WTC11 (cell line): ENCODE results near the gene ASB8. TPM values are rescaled to one million over a fixed set of nuclear protein-coding genes. Genes with fewer than 3 reads are reported as not detected.
A peak's percentile ranks its signal among the peaks of the same experiment; 100 is the strongest.

Experiments
- ATAC-seq: fragments of 200-7000 bp; cut with Tn5 transposase; 2 replicates; pipeline ENCODE4 v1.10.0; 2021; ENCODE audit warnings: mild to moderate bottlenecking, moderate library complexity
- CTCF ChIA-PET: fragments of 300-600 bp; sonication (Branson Sonifier 250); formaldehyde crosslinking; loops from one replicate; lab custom pipeline; 2021; ENCODE audit warnings: antibody characterized with exemption; lab: Charles Lee
- POLR2A ChIA-PET: fragments of 350-600 bp; sonication (Branson Sonifier 250); formaldehyde crosslinking; loops from one replicate; lab custom pipeline; 2021; ENCODE audit warnings: antibody characterized with exemption; lab: Charles Lee
- DNase-seq: peaks from one replicate; pipeline ENCODE4 v3.0.0; 2021; ENCODE audit warnings: low spot score
- H3K27ac Mint-ChIP-seq: 2 replicates; pipeline ENCODE4 v1.8.0; 2021; ENCODE audit warnings: mixed read lengths
- H3K27me3 Mint-ChIP-seq: 2 replicates; pipeline ENCODE4 v1.8.0; 2021; ENCODE audit warnings: low read depth, mild to moderate bottlenecking, moderate library complexity, mixed read lengths
- H3K36me3 Mint-ChIP-seq: 2 replicates; pipeline ENCODE4 v1.8.0; 2021; ENCODE audit warnings: mixed read lengths
- H3K4me1 Mint-ChIP-seq: 2 replicates; pipeline ENCODE4 v1.8.0; 2022; ENCODE audit warnings: mixed read lengths
- H3K4me3 Mint-ChIP-seq: 2 replicates; pipeline ENCODE4 v1.8.0; 2021; ENCODE audit warnings: mild to moderate bottlenecking, moderate library complexity, mixed read lengths
- H3K9me3 Mint-ChIP-seq: 2 replicates; pipeline ENCODE4 v1.8.0; 2021; ENCODE audit warnings: mixed read lengths
- AFF4 ChIP-seq: sonication (generic); formaldehyde crosslinking; IDR thresholded peaks from 2 replicates; pipeline ENCODE4 v1.8.1; 2023; ENCODE audit warnings: mild to moderate bottlenecking, missing genetic modification reagents, borderline replicate concordance
- ARID4B ChIP-seq: sonication (generic); formaldehyde crosslinking; IDR thresholded peaks from 2 replicates; pipeline ENCODE4 v1.8.0; 2023; ENCODE audit warnings: missing genetic modification reagents, mild to moderate bottlenecking, borderline replicate concordance
- CREB1 ChIP-seq: sonication (generic); formaldehyde crosslinking; IDR thresholded peaks from 2 replicates; pipeline ENCODE4 v1.8.0; 2023; ENCODE audit warnings: mild to moderate bottlenecking, missing genetic modification reagents
- FOXK1 ChIP-seq: sonication (generic); formaldehyde crosslinking; IDR thresholded peaks from 2 replicates; pipeline ENCODE4 v1.8.0; 2022; ENCODE audit warnings: mild to moderate bottlenecking, moderate library complexity, missing genetic modification reagents
- FOXP1 ChIP-seq: sonication (generic); formaldehyde crosslinking; IDR thresholded peaks from 2 replicates; pipeline ENCODE4 v1.8.0; 2022; ENCODE audit warnings: missing genetic modification reagents, mild to moderate bottlenecking, moderate library complexity, borderline replicate concordance
- GABPB1 ChIP-seq: sonication (generic); formaldehyde crosslinking; IDR thresholded peaks from 2 replicates; pipeline ENCODE4 v1.8.1; 2023; ENCODE audit warnings: mild to moderate bottlenecking, missing genetic modification reagents
- HMGA2 ChIP-seq: fragments of 250-450 bp; sonication (Bioruptor Pico); IDR thresholded peaks from 2 replicates; pipeline ENCODE4 v1.4.0; 2021; ENCODE audit warnings: mild to moderate bottlenecking, moderate library complexity
- IRF2 ChIP-seq: sonication (generic); formaldehyde crosslinking; IDR thresholded peaks from 2 replicates; pipeline ENCODE4 v1.8.0; 2022; ENCODE audit warnings: low read depth, missing genetic modification reagents, borderline replicate concordance
- MAX ChIP-seq: sonication (generic); formaldehyde crosslinking; IDR thresholded peaks from 2 replicates; pipeline ENCODE4 v1.8.0; 2022; ENCODE audit warnings: mild to moderate bottlenecking, missing genetic modification reagents
- MYBL2 ChIP-seq: sonication (generic); formaldehyde crosslinking; IDR thresholded peaks from 2 replicates; pipeline ENCODE4 v1.8.1; 2023; ENCODE audit warnings: mild to moderate bottlenecking, moderate library complexity, missing genetic modification reagents
- NFATC4 ChIP-seq: fragments of 250-450 bp; sonication (Bioruptor Pico); IDR thresholded peaks from 2 replicates; pipeline ENCODE4 v1.9.0; 2021; ENCODE audit warnings: mild to moderate bottlenecking
- PRDM15 ChIP-seq: sonication (generic); formaldehyde crosslinking; IDR thresholded peaks from 2 replicates; pipeline ENCODE4 v1.8.0; 2022; ENCODE audit warnings: missing genetic modification reagents
- PRRX2 ChIP-seq: fragments of 250-450 bp; sonication (Bioruptor Pico); IDR thresholded peaks from 2 replicates; pipeline ENCODE4 v1.8.0; 2021; ENCODE audit warnings: mild to moderate bottlenecking
- SP1 ChIP-seq: sonication (generic); formaldehyde crosslinking; conservative IDR thresholded peaks from 2 replicates; pipeline ENCODE4 v1.8.1; 2022; ENCODE audit warnings: missing genetic modification reagents
- TEAD1 ChIP-seq: sonication (generic); formaldehyde crosslinking; IDR thresholded peaks from 2 replicates; pipeline ENCODE4 v1.8.0; 2022; ENCODE audit warnings: mild to moderate bottlenecking, missing genetic modification reagents
- ZBTB43 ChIP-seq: sonication (generic); formaldehyde crosslinking; IDR thresholded peaks from 2 replicates; pipeline ENCODE4 v1.8.1; 2023; ENCODE audit warnings: mild to moderate bottlenecking, missing genetic modification reagents
- total RNA-seq: library from RNA; stranded (reverse); gene quantifications from 3 replicates; pipeline ENCODE4 v1.2.3, GENCODE V29; 2021
- TF ChIP-seq, protein P1 (sequence below): sonication (generic); formaldehyde crosslinking; IDR thresholded peaks from 2 replicates; pipeline ENCODE4 v1.8.1; 2022; ENCODE audit warnings: low read depth, mild to moderate bottlenecking, moderate library complexity, missing genetic modification reagents, borderline replicate concordance
- TF ChIP-seq, protein P2 (sequence below): sonication (generic); formaldehyde crosslinking; IDR thresholded peaks from 2 replicates; pipeline ENCODE4 v1.8.1; 2022; ENCODE audit warnings: mild to moderate bottlenecking, missing genetic modification reagents, moderate library complexity, borderline replicate concordance

The ASB8 gene
- total RNA-seq, 1 experiment from 2014 or later: 7.4 TPM

GRCh38 chr12:48105867-48106680, 51.2 kb downstream of the ASB8 start, which contains the start of gene SENP1:
TSS of gene SENP1 (minus strand) at chr12:48106079. CDS start at chr12:48101472, 4,607 bp downstream.
- ChIA-PET CTCF (interaction anchor here (0.5 to 3.1 kb wide), 7 partner anchors 13 to 201 kb away, joined by 4 to 15 read pairs (median 7); partner anchors contain the start of genes ASB8, PFKM and VDR), POLR2A (interaction anchor here (1.0 to 3.2 kb wide), 3 partner anchors 13 to 201 kb away, joined by 6 to 16 read pairs (median 7); partner anchors contain the start of genes ASB8, PFKM and VDR)
- Mint-ChIP-seq H3K4me3 (peak within 1 kb of the TSS; percentile 93), H3K27ac (peak within 1 kb of the TSS; percentile 98), H3K9me3 (no peaks in the 10 kb centered on the region), H3K36me3 (no peaks in the 10 kb centered on the region), H3K27me3 (peaks cover 25% of the 10 kb centered on the region), H3K4me1 (peaks cover 16% of the 10 kb centered on the region)
- ATAC-seq (peak; percentile 89), DNase-seq (peak; percentile 93)
- TF ChIP-seq GABPB1 (CRISPR knock-in tag): peak; percentile 87
- peak; percentile 71; the same call in 1 of the 2 replicates for TF ChIP-seq TEAD1
- TF ChIP-seq PRDM15 (CRISPR knock-in tag): peak; percentile 86
- 0 out of 2 replicates have a peak, but pooled peaks have one; percentile 49 for TF ChIP-seq ARID4B
- no peak for TF ChIP-seq PRRX2 (CRISPR knock-in tag)
- TF ChIP-seq, protein P1, sequence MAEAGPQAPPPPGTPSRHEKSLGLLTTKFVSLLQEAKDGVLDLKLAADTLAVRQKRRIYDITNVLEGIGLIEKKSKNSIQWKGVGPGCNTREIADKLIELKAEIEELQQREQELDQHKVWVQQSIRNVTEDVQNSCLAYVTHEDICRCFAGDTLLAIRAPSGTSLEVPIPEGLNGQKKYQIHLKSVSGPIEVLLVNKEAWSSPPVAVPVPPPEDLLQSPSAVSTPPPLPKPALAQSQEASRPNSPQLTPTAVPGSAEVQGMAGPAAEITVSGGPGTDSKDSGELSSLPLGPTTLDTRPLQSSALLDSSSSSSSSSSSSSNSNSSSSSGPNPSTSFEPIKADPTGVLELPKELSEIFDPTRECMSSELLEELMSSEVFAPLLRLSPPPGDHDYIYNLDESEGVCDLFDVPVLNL (CRISPR knock-in tag): peak; percentile 90; the same call in 1 of the 2 replicates
- no peak for TF ChIP-seq CREB1
- TF ChIP-seq FOXP1 (CRISPR knock-in tag): peak; percentile 69; the same call in 1 of the 2 replicates
- TF ChIP-seq FOXK1 (CRISPR knock-in tag): peak; percentile 60; the same call in 1 of the 2 replicates
- peak; percentile 41; the same call in 1 of the 2 replicates for TF ChIP-seq HMGA2 (CRISPR knock-in tag)
- peak; percentile 74; the same call in 1 of the 2 replicates for TF ChIP-seq MYBL2
- peak; percentile 84 for TF ChIP-seq SP1 (CRISPR knock-in tag)
- TF ChIP-seq, protein P2, sequence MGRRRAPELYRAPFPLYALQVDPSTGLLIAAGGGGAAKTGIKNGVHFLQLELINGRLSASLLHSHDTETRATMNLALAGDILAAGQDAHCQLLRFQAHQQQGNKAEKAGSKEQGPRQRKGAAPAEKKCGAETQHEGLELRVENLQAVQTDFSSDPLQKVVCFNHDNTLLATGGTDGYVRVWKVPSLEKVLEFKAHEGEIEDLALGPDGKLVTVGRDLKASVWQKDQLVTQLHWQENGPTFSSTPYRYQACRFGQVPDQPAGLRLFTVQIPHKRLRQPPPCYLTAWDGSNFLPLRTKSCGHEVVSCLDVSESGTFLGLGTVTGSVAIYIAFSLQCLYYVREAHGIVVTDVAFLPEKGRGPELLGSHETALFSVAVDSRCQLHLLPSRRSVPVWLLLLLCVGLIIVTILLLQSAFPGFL (CRISPR knock-in tag): 0 out of 2 replicates have a peak, but pooled peaks have one; percentile 66
- no peak for TF ChIP-seq IRF2
- TF ChIP-seq ZBTB43: 0 out of 2 replicates have a peak, but pooled peaks have one; percentile 37
- TF ChIP-seq NFATC4 (CRISPR knock-in tag): no peak
- TF ChIP-seq MAX (CRISPR knock-in tag): peak; percentile 38; the same call in 1 of the 2 replicates
- TF ChIP-seq AFF4 (CRISPR knock-in tag): 0 out of 2 replicates have a peak, but pooled peaks have one; percentile 28
